ENCODE data around the gene ABL1. TPM values are rescaled to one million over a fixed set of nuclear protein-coding genes. Genes with fewer than 3 reads are reported as not detected.

The ABL1 gene
- total and polyA plus RNA-seq, 2 of the 13 experiments (the other 11 are each of a cell fraction or from before 2014, with no cell fraction given), result 10.8 to 20.4 TPM

DNA sequence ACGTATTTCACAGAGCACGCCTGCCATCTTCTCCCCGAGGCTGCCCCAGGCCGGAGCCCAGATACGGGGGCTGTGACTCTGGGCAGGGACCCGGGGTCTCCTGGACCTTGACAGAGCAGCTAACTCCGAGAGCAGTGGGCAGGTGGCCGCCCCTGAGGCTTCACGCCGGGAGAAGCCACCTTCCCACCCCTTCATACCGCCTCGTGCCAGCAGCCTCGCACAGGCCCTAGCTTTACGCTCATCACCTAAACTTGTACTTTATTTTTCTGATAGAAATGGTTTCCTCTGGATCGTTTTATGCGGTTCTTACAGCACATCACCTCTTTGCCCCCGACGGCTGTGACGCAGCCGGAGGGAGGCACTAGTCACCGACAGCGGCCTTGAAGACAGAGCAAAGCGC, 51.9 kb downstream of the ABL1 start:
- no peaks in the 10 kb centered on the region for H3K79me2 ChIP-seq (ENCODE audit: insufficient read depth, low read length)
- no peaks in the 10 kb centered on the region for H3K27me3 ChIP-seq (ENCODE audit: control insufficient read depth in 1 of 2, insufficient read depth in 2 of 2, low read length in 2 of 2)
- DNase-seq (ENCODE audit: low spot score) (no peak), ATAC-seq (no peak), FAIRE-seq (no peak)
- peaks cover 16 to 71% of the 10 kb centered on the region in 2 experiments for H3K36me3 ChIP-seq (replicated peaks in 1 of 2; ENCODE audit: control insufficient read depth in 1 of 2, insufficient read depth in 2 of 2, low read length in 2 of 2)
- BruUV-seq (replicated peaks), result no TSS peak
- no peaks in the 10 kb centered on the region for H3K4me1 ChIP-seq (ENCODE audit: insufficient read depth, low read length)
- TF ChIP-seq ZNF747 (CRISPR knock-in tag; IDR thresholded peaks at IDR 0.05; ENCODE audit: borderline replicate concordance) (no peak), CBX5 (CRISPR knock-in tag; IDR thresholded peaks at IDR 0.05; ENCODE audit: borderline replicate concordance) (no peak), ZFP36 (IDR thresholded peaks at IDR 0.05; ENCODE audit: borderline replicate concordance, low read depth, low read length, partially characterized antibody) (no peak), ZNF260 (CRISPR knock-in tag; IDR thresholded peaks at IDR 0.05; ENCODE audit: borderline replicate concordance, low read depth) (no peak), ISL2 (CRISPR knock-in tag; IDR thresholded peaks at IDR 0.05) (no peak), CAMTA2 (CRISPR knock-in tag; IDR thresholded peaks at IDR 0.05; ENCODE audit: borderline replicate concordance) (no peak), PAF1 (CRISPR knock-in tag; IDR thresholded peaks at IDR 0.05) (no peak), NCOA2 (CRISPR knock-in tag; IDR thresholded peaks at IDR 0.05) (no peak), MAZ (IDR thresholded peaks at IDR 0.05; ENCODE audit: borderline replicate concordance, low read depth, low read length) (no peak), MAZ (CRISPR knock-in tag; IDR thresholded peaks at IDR 0.05; ENCODE audit: low read depth) (no peak), DNMT1 (CRISPR knock-in tag; IDR thresholded peaks at IDR 0.05) (no peak)
- WGBS (ENCODE audit: low lambda C conversion rate), result 95% methylated on average over 16 of the region's 23 CpGs
- H3K27ac ChIP-seq (ENCODE audit: extremely low read length, insufficient read depth, low read length), result no peak overlapping the region
- H2AFZ ChIP-seq (ENCODE audit: low read length), result no peak overlapping the region
- H3K4me3 ChIP-seq (replicated peaks in 1 of 3; ENCODE audit: insufficient read depth in 1 of 3, low read depth in 2 of 3, low read length in 3 of 3), result no peak overlapping the region
- H3K9ac ChIP-seq (ENCODE audit: insufficient read depth, low read depth, low read length), result no peak overlapping the region
- in situ Hi-C loops (cut with HindIII; ENCODE audit: extremely low pct_ligation_motif_present, low pct_unique_long_range_greater_than_20kb) (no loop called here), intact Hi-C loops (cut with micrococcal nuclease; ENCODE audit: unreplicated experiment) (no loop called here)
- ChIA-PET POLR2A (interaction anchor here (0.5 kb wide), 1 partner anchor 237 kb away, joined by 3 read pairs; no protein-coding TSS in a partner anchor), CTCF (ENCODE audit: low intra/inter-chr PET ratio, low total read pairs) (no interaction called here)
- no peaks in the 10 kb centered on the region for H3K9me3 ChIP-seq (ENCODE audit: low read length)
- H3K4me2 ChIP-seq (ENCODE audit: low read depth, low read length), result no peak overlapping the region
- H4K20me1 ChIP-seq (ENCODE audit: insufficient read depth, low read length), result 0 out of 2 replicates have a peak, but pooled peaks cover 3% of the 10 kb centered on the region

All from HepG2 (cell line).